HCT116 (cell line): Measurements from ENCODE around the gene ADAT3. TPM values are rescaled to one million over a fixed set of nuclear protein-coding genes. Genes with fewer than 3 reads are reported as not detected.

ENCODE experiments used
- ATAC-seq: fragments of 200-7000 bp; cut with Tn5 transposase; 2 replicates; pipeline ENCODE4 v1.9.1; 2020; ENCODE audit warnings: mild to moderate bottlenecking, moderate library complexity
- BruUV-seq: library from RNA; stranded (reverse); fragments of 400-500 nt; replicated peaks from 2 replicates; lab custom pipeline; 2021; lab: Mats Ljungman, UMichigan
- CTCF ChIA-PET: fragments of 300-600 bp; sonication (Branson Sonifier 250); formaldehyde crosslinking; loops from one replicate; lab custom pipeline; 2021; ENCODE audit warnings: antibody characterized with exemption; lab: Charles Lee
- POLR2A ChIA-PET: fragments of 300-600, 350-600 bp; sonication (Branson Sonifier 250); formaldehyde crosslinking; loops from one replicate; lab custom pipeline; 2021; ENCODE audit warnings: antibody characterized with exemption; lab: Charles Lee
- RAD21 ChIA-PET, 2 experiments: fragments of 300-600 bp; sonication (Branson Sonifier 250); formaldehyde crosslinking; loops; one replicate each; lab custom pipeline; 2023; ENCODE audit warnings: low total read pairs in 2 of 2; ENCODE audit not compliant: uncharacterized antibody in 2 of 2, unreplicated experiment in 2 of 2, low non-redundant PET in 1 of 2; lab: Charles Lee
- DNase-seq: peaks from one replicate; pipeline ENCODE4 v3.0.0-alpha.2; 2010; ENCODE audit warnings: low read depth, low spot score
- H2AFZ ChIP-seq: fragments of 200-600 bp; shearing (Covaris generic), sonication (generic); 2 replicates; pipeline ENCODE4 v1.6.1; 2017; ENCODE audit warnings: low read depth, mixed run types, mixed read lengths, antibody characterized with exemption, low read length; ENCODE audit not compliant: poor library complexity, severe bottlenecking
- H3K27ac ChIP-seq: 2 replicates; pipeline ENCODE4 v1.5.1; 2012; ENCODE audit warnings: low read depth, low read length
- H3K27me3 ChIP-seq: fragments of 200-600 bp; sonication (generic); 2 replicates; pipeline ENCODE4 v1.6.1; 2016; ENCODE audit warnings: mixed run types, low read length, mixed read lengths; ENCODE audit not compliant: insufficient read depth
- H3K36me3 ChIP-seq, 2 experiments: fragments of 200-500 bp in 1 of 2; fragments of 200-600 bp in 1 of 2; sonication (Bioruptor generic) in 1 of 2; sonication (generic) in 1 of 2; 2 replicates each; pipeline versions ENCODE4 v1.5.1 to v1.6.1; 2014 to 2016; ENCODE audit warnings: low read length in 2 of 2, inconsistent platforms in 1 of 2, mixed read lengths in 1 of 2, mixed run types in 1 of 2; ENCODE audit not compliant: insufficient read depth in 2 of 2, control insufficient read depth in 1 of 2
- H3K4me1 ChIP-seq, 2 experiments: fragments of 200-600 bp in 1 of 2; sonication (generic) in 1 of 2; 2 replicates each; pipeline versions ENCODE4 v1.5.1 to v1.6.1; 2012 to 2017; ENCODE audit warnings: low read length in 2 of 2, inconsistent platforms in 1 of 2, mild to moderate bottlenecking in 1 of 2, mixed read lengths in 1 of 2, mixed run types in 1 of 2, moderate library complexity in 1 of 2; ENCODE audit not compliant: insufficient read depth in 2 of 2, control insufficient read depth in 1 of 2
- H3K4me2 ChIP-seq: fragments of 200-600 bp; sonication (generic); 2 replicates; pipeline ENCODE4 v1.6.1; 2017; ENCODE audit warnings: mixed run types, low read length, mixed read lengths
- H3K4me3 ChIP-seq, 2 experiments: fragments of 200-600 bp in 1 of 2; sonication (generic) in 1 of 2; replicated peaks in 1 of 2; 2 replicates each; pipeline ENCODE4 v1.5.1; 2011 to 2016; ENCODE audit warnings: low read length in 2 of 2, control low read depth in 1 of 2, low read depth in 1 of 2, mild to moderate bottlenecking in 1 of 2, mixed read lengths in 1 of 2, mixed run types in 1 of 2
- H3K79me2 ChIP-seq: fragments of 200-600 bp; sonication (generic); 2 replicates; pipeline ENCODE4 v1.6.1; 2017; ENCODE audit warnings: mild to moderate bottlenecking, mixed run types, low read length, moderate library complexity, mixed read lengths; ENCODE audit not compliant: insufficient read depth
- H3K9ac ChIP-seq: fragments of 200-600 bp; sonication (generic); 2 replicates; pipeline ENCODE4 v1.6.1; 2016; ENCODE audit warnings: low read length, mixed read lengths
- H3K9me2 ChIP-seq: fragments of 200-600 bp; sonication (generic), shearing (Covaris generic); 2 replicates; pipeline ENCODE4 v1.6.1; 2017; ENCODE audit warnings: mixed run types, mild to moderate bottlenecking, moderate library complexity; ENCODE audit not compliant: insufficient read depth
- H3K9me3 ChIP-seq, 2 experiments: fragments of 200-500 bp in 1 of 2; fragments of 200-600 bp in 1 of 2; sonication (Bioruptor generic) in 1 of 2; sonication (generic) in 1 of 2; 2 replicates each; pipeline ENCODE4 v1.6.1; 2014 to 2017; ENCODE audit warnings: low read length in 2 of 2, mixed read lengths in 2 of 2, inconsistent platforms in 1 of 2, low read depth in 1 of 2, mild to moderate bottlenecking in 1 of 2, mixed run types in 1 of 2, moderate library complexity in 1 of 2; ENCODE audit not compliant: control insufficient read depth in 1 of 2, insufficient read depth in 1 of 2
- H4K20me1 ChIP-seq: fragments of 200-600 bp; sonication (generic), shearing (Covaris generic); 2 replicates; pipeline ENCODE4 v1.6.1; 2017; ENCODE audit warnings: mixed run types, mild to moderate bottlenecking, moderate library complexity; ENCODE audit not compliant: insufficient read depth
- CBX3 ChIP-seq: IDR thresholded peaks from 2 replicates; pipeline ENCODE4 v1.6.1; 2012; ENCODE audit warnings: low read depth
- ELF1 ChIP-seq: IDR thresholded peaks from 2 replicates; pipeline ENCODE4 v1.6.1; 2012; ENCODE audit warnings: low read depth, borderline replicate concordance
- FOSL1 ChIP-seq: IDR thresholded peaks from 2 replicates; pipeline ENCODE4 v1.6.1; 2012; ENCODE audit warnings: low read depth
- YY1 ChIP-seq: IDR thresholded peaks from 2 replicates; pipeline ENCODE4 v1.6.1; 2011; ENCODE audit warnings: low read length, low read depth, moderate library complexity, mild to moderate bottlenecking; ENCODE audit not compliant: insufficient replicate concordance; ENCODE audit errors: extremely low read depth
- intact Hi-C: fragments of 100-400 bp; cut with micrococcal nuclease; formaldehyde crosslinking; loops from 2 replicates; pipeline ENCODE4 v1.10.0; 2022
- total RNA-seq: library from RNA; stranded (reverse); gene quantifications from one replicate; pipeline ENCODE4 v1.2.1, GENCODE V29; 2021; ENCODE audit not compliant: unreplicated experiment

Gene ADAT3
- total RNA-seq, 1 experiment from 2014 or later, result 15.9 TPM

DNA sequence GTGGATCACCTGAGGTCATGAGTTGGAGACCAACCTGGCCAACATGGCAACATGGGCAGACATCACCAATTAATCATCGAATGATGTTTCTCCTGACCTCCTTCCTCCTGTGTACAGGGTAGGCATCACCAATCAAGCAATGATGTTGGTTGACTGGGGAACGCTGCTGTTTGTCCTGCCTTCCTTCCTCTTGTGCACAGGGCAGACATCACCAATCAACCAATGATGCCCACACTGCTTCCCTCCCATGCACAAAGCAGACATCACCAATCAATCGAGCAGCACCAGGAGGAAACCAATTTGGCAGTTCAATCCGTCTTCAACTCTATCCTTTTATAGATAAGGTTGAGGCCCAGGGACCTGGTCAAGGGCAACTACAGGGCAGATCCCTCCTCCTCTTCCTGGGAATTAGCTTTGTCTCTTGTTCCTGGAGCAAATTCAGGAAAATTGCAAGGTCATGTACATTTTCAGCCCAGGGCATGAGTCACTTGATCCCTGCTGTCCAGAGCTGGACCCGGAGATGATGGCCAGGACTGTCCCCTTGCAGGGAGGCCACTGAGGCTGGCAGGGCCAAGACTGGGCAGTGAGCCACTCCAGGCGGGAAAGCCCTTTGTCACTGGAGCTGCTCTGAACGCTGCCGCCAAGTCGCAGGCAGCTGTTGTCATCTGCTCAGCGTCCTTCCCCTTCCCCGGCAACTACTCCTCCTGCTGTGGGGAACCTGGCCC is 30.4 kb downstream of the ADAT3 start:
- Histone ChIP-seq H3K79me2 (no peaks in the 10 kb centered on the region), H4K20me1 (no peaks in the 10 kb centered on the region), H3K36me3 (no peaks in the 10 kb centered on the region), H3K4me1 (peaks cover 9 to 20% of the 10 kb centered on the region in 2 experiments), H3K9me2 (no peaks in the 10 kb centered on the region), H3K9ac (no peak overlapping the region), H3K27ac (no peak overlapping the region), H3K4me2 (no peak overlapping the region), H3K4me3 (no peak overlapping the region), H2AFZ (no peak overlapping the region)
- intact Hi-C loops, result loop anchor here (10.0 kb wide), 1 partner anchor 129 kb away; no protein-coding TSS in a partner anchor
- RAD21 ChIA-PET, result no interaction called here
- POLR2A ChIA-PET, result no interaction called here
- no TSS peak for BruUV-seq
- CTCF ChIA-PET, result no interaction called here
- peak; percentile 68 for DNase-seq
- peak; percentile 62 for ATAC-seq
- TF ChIP-seq YY1, result peak; percentile 26
- peak; percentile 67; the same call in 1 of the 2 replicates for TF ChIP-seq CBX3
- TF ChIP-seq ELF1, result no peak
- TF ChIP-seq, all 23 proteins: peak for 2
- no peaks in the 10 kb centered on the region for H3K27me3 ChIP-seq
- H3K9me3 ChIP-seq, result peaks cover 0 to 8% of the 10 kb centered on the region in 2 experiments; a peak in 1 of 4 replicates

DNA sequence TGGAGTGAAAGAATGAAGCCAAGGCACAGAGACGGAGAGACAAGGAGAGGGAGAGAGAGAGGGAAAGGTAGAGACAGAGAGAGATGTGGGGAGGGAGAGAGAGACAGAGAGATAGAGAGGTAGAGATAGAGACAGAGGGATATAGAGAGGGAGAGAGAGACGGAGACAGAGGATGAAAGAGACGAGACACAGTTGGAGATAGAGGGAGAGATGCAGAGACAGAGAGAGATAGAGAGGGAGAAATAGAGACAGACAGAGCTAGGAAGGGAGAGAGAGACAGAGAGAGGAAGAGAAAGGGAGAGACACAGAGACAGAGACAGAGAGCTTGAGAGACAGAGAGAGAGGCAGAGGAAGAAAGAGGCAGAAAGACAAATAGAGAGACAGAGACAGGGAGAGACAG is 31.2 kb downstream of the ADAT3 start:
- Histone ChIP-seq H3K79me2 (peaks cover 2% of the 10 kb centered on the region), H3K36me3 (no peaks in the 10 kb centered on the region), H3K4me1 (peaks cover 9 to 20% of the 10 kb centered on the region in 2 experiments), H2AFZ (no peak overlapping the region), H3K9me2 (no peaks in the 10 kb centered on the region), H4K20me1 (no peaks in the 10 kb centered on the region), H3K27me3 (no peaks in the 10 kb centered on the region), H3K27ac (no peak overlapping the region), H3K9ac (no peak overlapping the region)
- DNase-seq (no peak), ATAC-seq (no peak)
- POLR2A ChIA-PET, result no interaction called here
- BruUV-seq, result no TSS peak
- TF ChIP-seq FOSL1, result no peak
- TF ChIP-seq, all 23 proteins: peak for 0
- ChIA-PET RAD21 (no interaction called here), CTCF (interaction anchor here (0.8 kb wide), 1 partner anchor 701 kb away, joined by 3 read pairs; no protein-coding TSS in a partner anchor)
- intact Hi-C loops, result loop anchor here (10.0 kb wide), 1 partner anchor 128 kb away; no protein-coding TSS in a partner anchor
- H3K4me3 ChIP-seq, result no peak overlapping the region
- no peak overlapping the region for H3K4me2 ChIP-seq
- H3K9me3 ChIP-seq, result peaks cover 0 to 8% of the 10 kb centered on the region in 2 experiments; a peak in 1 of 4 replicates
